22Rv1 (cell line): ENCODE results near the gene GLT6D1.

Source experiments
- ZFX ChIP-seq: fragments of 450-650 bp; IDR thresholded peaks from 2 replicates; pipeline ENCODE4 v1.6.1; 2017; ENCODE audit warnings: antibody characterized with exemption, borderline replicate concordance
- TF ChIP-seq, protein P1 (sequence below): fragments of 450-650 bp; IDR thresholded peaks from 2 replicates; pipeline ENCODE4 v1.5.1; 2017; ENCODE audit warnings: mild to moderate bottlenecking

DNA sequence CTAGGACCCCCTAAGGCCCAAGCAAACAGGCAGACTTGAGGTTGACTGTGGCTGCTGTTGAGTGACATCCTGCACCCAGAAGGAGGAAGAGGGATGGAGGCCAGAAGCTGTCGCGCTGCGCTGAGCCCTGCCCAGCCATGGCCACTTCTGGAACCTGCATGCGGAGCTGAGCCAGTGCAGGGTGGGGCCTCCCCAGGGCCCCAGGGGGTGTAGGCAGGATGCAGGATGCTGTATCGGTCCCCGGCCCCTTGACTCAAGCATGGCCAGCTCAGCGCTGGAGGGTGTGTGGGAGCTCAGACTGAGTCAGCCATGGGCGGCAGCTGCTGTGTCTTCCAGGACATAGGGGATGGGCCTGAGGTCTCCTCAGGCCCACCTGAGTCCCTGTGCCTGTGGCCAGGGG, 26.9 kb downstream of the GLT6D1 start:
- TF ChIP-seq, protein P1, sequence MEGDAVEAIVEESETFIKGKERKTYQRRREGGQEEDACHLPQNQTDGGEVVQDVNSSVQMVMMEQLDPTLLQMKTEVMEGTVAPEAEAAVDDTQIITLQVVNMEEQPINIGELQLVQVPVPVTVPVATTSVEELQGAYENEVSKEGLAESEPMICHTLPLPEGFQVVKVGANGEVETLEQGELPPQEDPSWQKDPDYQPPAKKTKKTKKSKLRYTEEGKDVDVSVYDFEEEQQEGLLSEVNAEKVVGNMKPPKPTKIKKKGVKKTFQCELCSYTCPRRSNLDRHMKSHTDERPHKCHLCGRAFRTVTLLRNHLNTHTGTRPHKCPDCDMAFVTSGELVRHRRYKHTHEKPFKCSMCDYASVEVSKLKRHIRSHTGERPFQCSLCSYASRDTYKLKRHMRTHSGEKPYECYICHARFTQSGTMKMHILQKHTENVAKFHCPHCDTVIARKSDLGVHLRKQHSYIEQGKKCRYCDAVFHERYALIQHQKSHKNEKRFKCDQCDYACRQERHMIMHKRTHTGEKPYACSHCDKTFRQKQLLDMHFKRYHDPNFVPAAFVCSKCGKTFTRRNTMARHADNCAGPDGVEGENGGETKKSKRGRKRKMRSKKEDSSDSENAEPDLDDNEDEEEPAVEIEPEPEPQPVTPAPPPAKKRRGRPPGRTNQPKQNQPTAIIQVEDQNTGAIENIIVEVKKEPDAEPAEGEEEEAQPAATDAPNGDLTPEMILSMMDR, result no peak
- no peak for TF ChIP-seq ZFX
